GM18505 (cell line): ENCODE measurements around the gene NFASC.

ENCODE experiments used
- ATAC-seq: cut with Tn5 transposase; IDR thresholded peaks from one replicate; pipeline ENCODE4 v1.9.1; 2021; ENCODE audit not compliant: unreplicated experiment
- POLR2A ChIP-seq: IDR thresholded peaks from 4 replicates; pipeline ENCODE4 v1.6.1; 2011; ENCODE audit warnings: borderline replicate concordance; ENCODE audit not compliant: insufficient read depth, insufficient read length; ENCODE audit errors: extremely low read depth

The NFASC gene

DNA sequence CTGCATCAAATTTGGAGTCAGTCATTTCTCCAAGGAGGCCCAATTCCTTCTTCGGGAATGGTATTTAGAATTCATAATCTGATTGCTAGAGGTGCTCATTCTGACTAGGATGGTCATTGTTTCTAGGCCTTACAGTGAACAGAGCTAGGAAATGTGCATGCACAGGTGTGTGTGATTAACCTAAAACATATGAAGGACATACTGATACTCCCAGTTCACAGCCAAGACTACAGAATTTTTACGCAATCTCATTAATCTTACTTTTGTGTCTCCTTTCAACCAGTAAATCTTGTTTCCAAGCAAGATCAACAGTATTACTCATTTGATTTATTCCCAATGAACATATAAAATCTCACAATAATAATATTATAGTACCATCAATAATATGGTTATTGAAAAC is 47.1 kb downstream of the NFASC start:
- no peak for ATAC-seq
- no peak for TF ChIP-seq POLR2A

DNA sequence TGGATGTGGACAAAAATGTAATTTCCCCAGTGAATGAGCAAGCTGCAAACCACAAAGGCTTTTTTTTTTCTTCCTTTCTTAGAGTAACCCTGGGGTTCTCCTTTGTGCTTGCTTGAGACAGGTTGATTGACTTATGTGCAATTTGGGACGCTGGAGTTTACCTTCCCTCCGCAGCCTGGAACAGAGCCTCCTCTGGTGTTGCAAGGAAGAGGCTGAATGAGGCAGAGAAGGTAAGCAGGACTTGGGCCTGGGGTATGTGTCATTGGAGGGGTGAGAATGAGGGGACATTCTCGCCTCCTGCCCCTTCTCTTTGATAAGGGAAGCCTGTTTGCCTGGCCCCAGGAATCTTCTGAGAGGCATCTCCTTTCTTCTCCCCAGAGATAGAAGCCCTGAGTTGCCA is 49.8 kb downstream of the NFASC start:
- no peak for ATAC-seq
- TF ChIP-seq POLR2A, result no peak

- no peak for ATAC-seq
These were observed 50.3 kb downstream of the NFASC start for GRCh38 chr1:204920967-204921366.

DNA sequence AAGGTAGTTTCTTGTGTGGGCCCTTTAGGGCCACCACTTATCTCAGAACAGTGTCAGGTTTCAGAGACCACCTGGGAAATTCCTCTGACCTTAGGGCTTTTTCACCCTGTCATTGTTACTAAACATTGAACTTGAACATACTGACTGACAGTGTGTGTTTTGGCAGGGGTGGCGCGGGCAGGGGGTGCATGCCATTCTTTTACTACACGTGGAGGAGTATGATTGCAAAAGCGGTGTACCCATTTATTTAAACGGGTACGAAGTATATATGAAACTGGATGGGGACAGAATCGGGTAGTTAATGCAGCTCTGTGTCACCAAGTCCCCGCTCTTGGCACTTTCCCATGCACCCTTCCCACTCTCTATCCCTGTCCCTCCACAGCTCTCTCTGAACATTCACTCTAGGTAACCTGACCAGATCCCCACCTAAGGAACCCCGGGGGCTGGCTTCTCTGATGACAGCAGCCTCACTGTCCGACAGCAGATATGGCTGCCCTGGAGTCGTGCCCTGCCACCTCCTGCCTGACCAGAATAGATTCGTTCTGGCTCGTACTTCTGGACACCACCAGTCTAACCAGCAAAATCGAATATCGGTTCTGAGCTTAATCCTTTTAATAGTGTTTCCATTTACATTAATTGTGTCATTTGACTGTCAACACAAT is 51.3 kb downstream of the NFASC start:
- TF ChIP-seq POLR2A, result no peak
- no peak for ATAC-seq

More at GRCh38 chr1:204920967-204921366, 50.3 kb downstream of the NFASC start:
- no peak for TF ChIP-seq POLR2A

DNA sequence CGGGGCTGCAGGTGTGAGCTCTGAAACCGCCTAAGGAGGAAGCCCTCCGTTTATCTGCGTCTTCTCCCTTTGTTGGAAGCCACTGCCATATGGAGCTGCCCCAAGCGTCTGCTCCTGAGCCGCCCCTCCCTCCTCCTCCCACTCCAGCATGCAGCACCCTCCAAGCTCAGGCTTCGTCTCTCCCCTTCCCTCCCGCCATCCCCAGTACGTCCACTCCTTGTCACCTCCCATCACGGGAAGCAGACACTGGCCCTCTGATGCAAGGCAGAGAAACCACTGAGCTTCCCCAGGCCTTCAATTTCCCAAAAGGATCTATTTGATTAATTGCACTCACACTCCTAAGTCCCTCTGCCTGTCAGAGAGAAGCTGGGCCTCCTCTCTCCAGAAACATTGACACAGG is 52.5 kb downstream of the NFASC start:
- no peak for ATAC-seq
- no peak for TF ChIP-seq POLR2A

DNA sequence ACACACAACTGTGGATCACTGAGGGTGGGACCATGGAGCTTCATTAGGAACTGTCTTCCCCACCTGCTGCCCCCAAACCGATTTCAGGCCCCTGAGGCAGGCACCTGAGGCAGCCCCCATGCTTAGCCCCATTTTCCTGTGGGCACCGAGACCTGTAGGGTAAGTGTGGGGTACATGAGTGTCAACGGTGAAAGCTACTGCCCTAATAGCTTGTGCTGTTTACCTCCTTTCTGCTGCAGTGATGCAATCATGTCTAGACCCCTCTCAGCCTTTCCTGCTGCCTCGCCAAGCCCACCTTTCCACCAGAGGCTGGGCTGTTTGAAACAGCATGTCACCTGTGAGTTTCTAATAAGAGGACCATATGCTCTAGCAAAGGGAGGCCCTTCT is 53.0 kb downstream of the NFASC start:
- TF ChIP-seq POLR2A, result no peak
- no peak for ATAC-seq

DNA sequence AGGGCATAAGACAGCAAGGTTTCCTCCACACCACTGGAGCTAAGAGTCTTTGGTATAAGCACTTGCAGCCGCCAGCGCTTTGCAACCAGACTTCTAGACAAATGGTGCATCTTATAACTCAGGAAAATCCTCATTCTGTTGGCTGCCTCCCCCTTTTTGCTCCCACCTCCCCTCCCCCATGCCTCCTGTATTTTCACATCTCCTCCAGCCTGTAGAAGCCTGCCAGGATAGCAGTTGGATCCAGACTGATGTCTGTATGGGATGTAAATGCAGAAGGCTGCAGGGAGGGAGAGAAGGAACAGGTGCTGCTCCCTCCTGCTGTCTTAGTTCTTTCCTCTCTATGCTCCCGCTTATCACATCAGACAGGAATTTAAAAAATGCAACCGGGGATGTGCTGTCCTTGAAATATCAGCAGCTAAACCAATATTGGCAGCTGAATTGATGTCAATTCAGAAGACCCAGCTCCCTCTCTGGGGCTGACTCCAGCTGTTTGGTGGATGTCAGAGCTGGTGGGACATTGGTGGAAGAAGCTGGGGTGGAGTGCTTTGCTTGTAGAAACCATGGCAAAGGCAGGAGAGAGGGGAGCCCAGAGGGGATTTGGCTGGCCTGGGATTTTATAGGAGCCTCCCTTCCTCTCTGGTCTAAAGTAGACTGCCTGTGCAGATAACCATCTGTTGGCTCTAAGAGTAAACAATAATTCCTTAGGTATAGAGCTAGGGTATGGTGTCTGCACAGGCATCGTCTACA is 53.5 kb downstream of the NFASC start:
- no peak for TF ChIP-seq POLR2A
- no peak for ATAC-seq

- TF ChIP-seq POLR2A, result no peak
These were observed 55.0 kb downstream of the NFASC start for GRCh38 chr1:204925701-204926100.

DNA sequence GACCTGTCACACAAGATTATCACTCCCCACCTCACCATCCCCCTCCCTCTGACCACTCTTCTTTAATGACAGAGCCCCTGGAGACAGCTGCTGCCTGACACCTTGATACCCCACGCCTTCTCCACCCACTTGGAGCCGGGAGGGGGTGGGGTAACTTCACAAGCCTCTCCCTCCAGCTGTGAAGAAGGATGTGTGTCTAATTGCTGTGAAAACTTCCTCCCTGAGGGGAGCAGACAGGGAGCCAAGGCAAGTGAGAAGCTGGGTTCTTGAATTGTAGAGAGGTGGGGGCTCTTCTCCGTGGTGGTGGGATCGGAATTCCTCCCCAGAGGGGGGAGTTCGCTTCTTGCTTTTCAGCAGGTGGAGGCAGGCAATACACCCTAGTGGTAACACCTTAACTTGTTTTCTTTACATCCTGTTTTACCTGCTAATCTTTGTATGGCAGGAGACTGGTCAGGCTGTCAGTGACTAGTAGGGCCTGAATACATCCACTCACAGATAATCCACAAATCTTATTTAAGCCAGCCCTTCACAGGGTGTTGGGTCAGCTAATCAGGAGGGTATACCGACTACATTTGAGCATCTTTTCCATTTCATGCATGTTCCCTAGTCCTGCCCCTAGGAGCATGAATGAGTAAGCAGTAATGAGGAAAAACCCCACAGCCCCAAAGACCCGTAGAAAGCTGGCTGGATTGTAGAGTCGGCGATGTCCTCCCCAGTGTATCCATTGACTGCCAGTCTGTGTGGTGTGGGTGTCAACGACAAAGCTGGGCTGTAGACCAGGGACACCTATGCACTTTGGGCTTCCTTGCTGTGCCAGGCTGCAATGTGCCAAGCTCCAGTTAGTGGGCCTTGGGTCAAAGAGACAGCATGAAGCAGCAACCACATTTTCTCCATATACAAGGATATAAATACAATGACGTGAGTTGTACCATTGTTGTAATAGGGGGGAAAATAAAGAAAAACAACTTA is 57.3 kb downstream of the NFASC start:
- no peak for TF ChIP-seq POLR2A
- no peak for ATAC-seq

More at GRCh38 chr1:204925701-204926100, 55.0 kb downstream of the NFASC start:
- no peak for ATAC-seq

DNA sequence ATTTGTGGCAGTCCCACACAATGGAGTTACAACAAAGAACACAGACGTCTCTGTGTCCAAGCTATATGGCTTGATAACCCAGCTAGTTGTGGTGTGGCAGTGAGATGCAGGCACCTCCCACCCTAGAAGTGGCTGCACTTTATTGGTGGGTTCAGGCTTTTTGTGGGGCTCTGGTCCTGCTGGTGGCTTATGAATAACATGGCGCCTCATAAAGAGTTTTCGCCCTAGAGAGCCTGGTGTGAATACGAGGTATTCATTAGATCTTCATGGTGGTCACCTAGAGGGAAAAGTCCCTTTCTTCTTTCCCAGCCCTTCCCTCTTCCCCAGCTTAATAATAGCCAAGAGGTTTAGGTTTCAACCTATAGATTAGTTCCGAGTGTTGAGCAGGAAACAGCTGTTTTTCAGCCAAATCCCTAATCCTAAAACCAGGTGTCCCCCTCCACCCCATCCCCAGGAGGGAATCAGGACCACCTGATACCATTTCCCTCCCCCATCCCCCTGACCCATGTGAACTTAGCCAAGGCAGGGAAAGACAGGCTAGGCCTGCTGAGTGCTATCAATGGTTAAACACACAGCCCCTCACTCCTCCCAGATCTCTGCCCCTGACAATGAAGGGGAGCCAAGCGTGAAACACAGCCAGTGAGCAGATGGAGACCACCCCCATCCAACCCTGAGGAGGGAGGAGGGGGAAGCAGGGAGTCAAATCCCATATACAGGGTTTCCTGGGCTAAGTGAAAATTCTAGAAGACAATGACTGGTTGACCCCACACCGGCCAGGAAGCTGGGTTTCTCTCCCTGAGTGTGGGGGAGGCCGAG is 58.2 kb downstream of the NFASC start:
- ATAC-seq, result no peak
- TF ChIP-seq POLR2A, result no peak

DNA sequence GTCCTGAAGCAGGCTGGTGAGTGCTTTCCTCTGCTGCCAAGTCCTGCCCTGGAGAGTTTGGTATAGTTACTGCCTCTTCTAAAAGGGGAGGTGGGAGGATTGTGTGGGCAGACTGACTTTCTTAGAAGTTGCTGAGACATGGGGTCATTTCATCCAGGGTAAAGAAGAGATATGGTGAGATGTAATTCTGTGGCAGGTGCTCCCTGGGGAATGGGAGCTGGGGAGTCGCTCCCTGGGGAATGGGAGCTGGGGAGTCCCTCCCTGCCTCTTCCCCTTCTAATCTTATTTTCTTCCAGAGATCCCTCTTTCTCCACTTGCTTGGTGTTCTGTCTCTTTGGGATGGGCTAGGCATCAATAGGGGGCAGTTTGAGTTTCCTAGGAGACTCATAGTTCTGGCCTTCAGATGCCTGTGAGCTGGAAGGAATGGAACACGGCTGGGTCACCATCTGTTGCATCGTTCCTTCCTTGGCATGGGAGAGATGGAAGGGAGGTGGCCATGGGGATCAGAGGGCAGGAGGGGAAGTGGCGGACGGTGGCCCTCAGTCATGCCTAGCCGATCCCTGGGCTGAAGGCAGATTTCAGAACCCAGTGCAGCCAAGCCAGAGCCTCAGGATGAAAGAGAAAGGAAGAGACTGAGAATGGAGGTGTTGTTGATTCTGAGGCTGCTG is 59.0 kb downstream of the NFASC start:
- ATAC-seq, result no peak

DNA sequence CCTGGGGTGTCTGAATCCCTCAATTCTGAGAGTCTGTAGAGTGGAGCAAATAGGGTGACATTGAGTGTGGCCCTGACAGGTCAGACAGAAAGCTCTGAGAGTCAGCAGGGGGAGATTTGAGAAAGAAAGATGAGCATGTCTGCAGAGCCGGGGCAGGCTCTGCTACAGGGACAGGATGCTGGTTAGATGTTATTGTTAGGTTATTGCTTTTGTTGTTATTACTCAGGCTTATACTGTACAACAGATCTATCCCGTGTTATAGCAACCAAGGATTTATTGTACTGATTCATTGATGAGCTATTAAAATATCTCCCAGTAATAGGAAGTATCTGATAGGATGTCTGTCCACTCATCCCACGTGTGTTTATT is 59.5 kb downstream of the NFASC start:
- no peak for ATAC-seq
- no peak for TF ChIP-seq POLR2A

More for the DNA sequence above, 59.0 kb downstream of the NFASC start:
- no peak for TF ChIP-seq POLR2A
